ENCODE measurements around the gene IDI1.
"Not testable (repeated sequence)": the region's sequence is repeated elsewhere in the genome, so short reads cannot be mapped to it uniquely, and the experiment has no call there.

IDI1 gene

DNA sequence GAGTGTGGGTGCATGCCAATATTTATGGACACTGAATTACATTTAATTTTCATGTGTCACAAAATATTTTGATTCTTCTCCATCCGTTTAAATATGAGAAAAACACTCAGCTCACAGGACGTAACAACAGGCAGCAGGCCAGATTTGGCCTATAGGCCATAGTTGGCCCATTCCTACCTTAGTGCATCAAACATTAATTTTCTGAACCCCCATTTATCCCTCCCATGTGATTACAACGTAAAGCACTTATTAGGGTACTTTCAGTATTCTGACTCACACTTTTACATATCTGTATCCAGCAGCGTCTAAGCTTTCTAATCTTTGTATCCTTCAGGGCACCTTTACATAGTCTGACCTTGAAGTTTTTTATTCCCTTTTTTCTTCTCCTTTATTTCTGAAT, 4.0 kb downstream of the IDI1 start:
- H3K4me3 ChIP-seq (ENCODE audit: control insufficient read depth, low read depth, low read length), result no peak overlapping the region
- DNase-seq (ENCODE audit: low read depth), result no peak
- TF ChIP-seq, protein P1, sequence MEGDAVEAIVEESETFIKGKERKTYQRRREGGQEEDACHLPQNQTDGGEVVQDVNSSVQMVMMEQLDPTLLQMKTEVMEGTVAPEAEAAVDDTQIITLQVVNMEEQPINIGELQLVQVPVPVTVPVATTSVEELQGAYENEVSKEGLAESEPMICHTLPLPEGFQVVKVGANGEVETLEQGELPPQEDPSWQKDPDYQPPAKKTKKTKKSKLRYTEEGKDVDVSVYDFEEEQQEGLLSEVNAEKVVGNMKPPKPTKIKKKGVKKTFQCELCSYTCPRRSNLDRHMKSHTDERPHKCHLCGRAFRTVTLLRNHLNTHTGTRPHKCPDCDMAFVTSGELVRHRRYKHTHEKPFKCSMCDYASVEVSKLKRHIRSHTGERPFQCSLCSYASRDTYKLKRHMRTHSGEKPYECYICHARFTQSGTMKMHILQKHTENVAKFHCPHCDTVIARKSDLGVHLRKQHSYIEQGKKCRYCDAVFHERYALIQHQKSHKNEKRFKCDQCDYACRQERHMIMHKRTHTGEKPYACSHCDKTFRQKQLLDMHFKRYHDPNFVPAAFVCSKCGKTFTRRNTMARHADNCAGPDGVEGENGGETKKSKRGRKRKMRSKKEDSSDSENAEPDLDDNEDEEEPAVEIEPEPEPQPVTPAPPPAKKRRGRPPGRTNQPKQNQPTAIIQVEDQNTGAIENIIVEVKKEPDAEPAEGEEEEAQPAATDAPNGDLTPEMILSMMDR (conservative IDR thresholded peaks at IDR 0.05; ENCODE audit: control insufficient read depth, insufficient read depth, low read depth, low read length), result no peak

GRCh38 chr10:1044146-1044545, 4.8 kb downstream of the IDI1 start:
- no peak overlapping the region for H3K4me3 ChIP-seq (ENCODE audit: control insufficient read depth, low read depth, low read length)
- TF ChIP-seq, protein P1 (conservative IDR thresholded peaks at IDR 0.05; ENCODE audit: control insufficient read depth, insufficient read depth, low read depth, low read length), result no peak
- DNase-seq (ENCODE audit: low read depth), result no peak

DNA sequence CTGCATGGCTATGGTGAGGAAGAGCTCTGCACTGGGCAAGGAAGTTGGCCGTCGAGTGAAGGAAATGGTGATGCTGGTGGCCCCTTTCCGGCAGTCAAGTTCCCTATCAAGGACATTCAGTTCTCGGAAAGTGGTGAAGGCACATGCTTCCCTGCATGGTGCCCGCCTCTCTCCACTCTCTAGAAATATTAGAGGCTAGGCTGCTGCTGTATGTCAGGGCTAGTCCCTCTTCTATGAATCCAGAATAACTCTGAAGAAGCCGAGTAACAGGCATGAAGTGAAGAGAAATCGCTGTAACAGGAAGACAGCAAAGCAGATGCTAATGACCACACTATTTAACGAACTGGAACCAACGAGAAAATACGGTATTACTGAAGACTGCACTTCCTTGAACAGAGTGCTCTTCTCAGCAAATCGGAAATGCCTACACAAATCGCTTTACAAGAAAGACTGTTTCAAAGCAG, 5.4 kb downstream of the IDI1 start:
- no peak for DNase-seq (ENCODE audit: low read depth)
- H3K4me3 ChIP-seq (ENCODE audit: control insufficient read depth, low read depth, low read length), result no peak overlapping the region
- TF ChIP-seq, protein P1 (conservative IDR thresholded peaks at IDR 0.05; ENCODE audit: control insufficient read depth, insufficient read depth, low read depth, low read length), result no peak

- TF ChIP-seq, protein P1 (conservative IDR thresholded peaks at IDR 0.05; ENCODE audit: control insufficient read depth, insufficient read depth, low read depth, low read length), result no peak
- no peak overlapping the region for H3K4me3 ChIP-seq (ENCODE audit: control insufficient read depth, low read depth, low read length)
- no peak for DNase-seq (ENCODE audit: low read depth)
These were observed 7.4 kb downstream of the IDI1 start for GRCh38 chr10:1041514-1041913.

GRCh38 chr10:1040133-1040532, 8.8 kb downstream of the IDI1 start:
- TF ChIP-seq, protein P1 (conservative IDR thresholded peaks at IDR 0.05; ENCODE audit: control insufficient read depth, insufficient read depth, low read depth, low read length), result no peak

GRCh38 chr10:1038769-1039168, 10.2 kb downstream of the IDI1 start:
- not testable (repeated sequence) for DNase-seq (ENCODE audit: low read depth); H3K4me3 ChIP-seq (ENCODE audit: control insufficient read depth, low read depth, low read length)

More at GRCh38 chr10:1040133-1040532, 8.8 kb downstream of the IDI1 start:
- no peak for DNase-seq (ENCODE audit: low read depth)
- H3K4me3 ChIP-seq (ENCODE audit: control insufficient read depth, low read depth, low read length), result no peak overlapping the region

- H3K4me3 ChIP-seq (ENCODE audit: control insufficient read depth, low read depth, low read length), result no peak overlapping the region
- DNase-seq (ENCODE audit: low read depth), result no peak
- TF ChIP-seq, protein P1 (conservative IDR thresholded peaks at IDR 0.05; ENCODE audit: control insufficient read depth, insufficient read depth, low read depth, low read length), result no peak
These were observed 11.8 kb downstream of the IDI1 start for GRCh38 chr10:1037098-1037497.

Data from fibroblast of mammary gland (primary cell).